HepG2 (cell line): ENCODE measurements around the gene BTAF1. TPM values are rescaled to one million over a fixed set of nuclear protein-coding genes. Genes with fewer than 3 reads are reported as not detected.

Experiments used
- ATAC-seq: fragments of 200-7000 bp; cut with Tn5 transposase; 3 replicates; pipeline ENCODE4 v1.9.1; 2020; ENCODE audit warnings: mild to moderate bottlenecking, moderate library complexity
- BruUV-seq: library from RNA; stranded (reverse); fragments of 400-500 nt; replicated peaks from 2 replicates; lab custom pipeline; 2021; lab: Mats Ljungman, UMichigan
- CTCF ChIA-PET: fragments of 300-600 bp; formaldehyde crosslinking; extraction: SDS; loops from one replicate; lab custom pipeline; 2021; ENCODE audit warnings: low total read pairs, inconsistent platforms, low intra/inter-chr PET ratio; lab: Yijun Ruan, JAX
- POLR2A ChIA-PET: fragments of 350-600 bp; sonication (Branson Sonifier 250); formaldehyde crosslinking; loops from one replicate; lab custom pipeline; 2020; ENCODE audit warnings: antibody characterized with exemption, inconsistent platforms; lab: Yijun Ruan, JAX
- DNase-seq: peaks from one replicate; pipeline ENCODE4 v3.0.0-alpha.2; 2015; ENCODE audit warnings: low spot score
- FAIRE-seq: peaks from 3 replicates; lab custom pipeline; 2011; peaks lifted over from hg19 to GRCh38; lab: Jason Lieb, UNC
- H2AFZ ChIP-seq: one replicate; pipeline ENCODE4 v1.6.1; 2011; ENCODE audit warnings: low read length, inconsistent platforms
- H3K27ac ChIP-seq: fragments of 300-600 bp; 3 replicates; pipeline ENCODE4 v1.8.0; 2011; ENCODE audit warnings: mixed run types, mild to moderate bottlenecking, mixed read lengths, low read length, inconsistent platforms; ENCODE audit not compliant: insufficient read depth; ENCODE audit errors: extremely low read length
- H3K27me3 ChIP-seq, 2 experiments: fragments of 200-600 bp in 1 of 2; 2 replicates in 1 of 2; 3 replicates in 1 of 2; pipeline versions ENCODE4 v1.6.0 to v1.8.0; 2011; ENCODE audit warnings: low read length in 2 of 2, mild to moderate bottlenecking in 2 of 2, moderate library complexity in 2 of 2, inconsistent platforms in 1 of 2; ENCODE audit not compliant: insufficient read depth in 2 of 2, control insufficient read depth in 1 of 2
- H3K36me3 ChIP-seq, 2 experiments: fragments of 200-600 bp in 1 of 2; replicated peaks in 1 of 2; 2 replicates in 1 of 2; 3 replicates in 1 of 2; pipeline versions ENCODE4 v1.5.1 to v1.8.0; 2011; ENCODE audit warnings: low read length in 2 of 2, inconsistent platforms in 1 of 2; ENCODE audit not compliant: insufficient read depth in 2 of 2, control insufficient read depth in 1 of 2
- H3K4me1 ChIP-seq: 2 replicates; pipeline ENCODE4 v1.5.1; 2012; ENCODE audit warnings: low read length, inconsistent platforms; ENCODE audit not compliant: insufficient read depth
- H3K4me2 ChIP-seq: 2 replicates; pipeline ENCODE4 v1.6.0; 2011; ENCODE audit warnings: low read depth, low read length, inconsistent platforms
- H3K4me3 ChIP-seq, 3 experiments: fragments of 200-600 bp in 1 of 3; sonication (generic), shearing (Covaris generic) in 1 of 3; replicated peaks in 1 of 3; 2 replicates each; pipeline ENCODE4 v1.5.1; 2011 to 2016; ENCODE audit warnings: low read length in 3 of 3, inconsistent platforms in 2 of 3, low read depth in 2 of 3, mild to moderate bottlenecking in 2 of 3, control low read depth in 1 of 3, mixed read lengths in 1 of 3; ENCODE audit not compliant: insufficient read depth in 1 of 3
- H3K79me2 ChIP-seq: one replicate; pipeline ENCODE4 v1.6.1; 2011; ENCODE audit warnings: low read length, inconsistent platforms; ENCODE audit not compliant: insufficient read depth
- H3K9ac ChIP-seq: 2 replicates; pipeline ENCODE4 v1.6.0; 2011; ENCODE audit warnings: mild to moderate bottlenecking, low read depth, low read length, inconsistent platforms; ENCODE audit not compliant: insufficient read depth
- H3K9me3 ChIP-seq: 2 replicates; pipeline ENCODE4 v1.5.1; 2012; ENCODE audit warnings: mild to moderate bottlenecking, low read length
- H4K20me1 ChIP-seq: 2 replicates; pipeline ENCODE4 v1.6.0; 2011; ENCODE audit warnings: inconsistent platforms, mild to moderate bottlenecking, low read length, moderate library complexity; ENCODE audit not compliant: insufficient read depth
- DPF2 ChIP-seq: sonication (generic); formaldehyde crosslinking; IDR thresholded peaks from 2 replicates; pipeline ENCODE4 v1.4.0; 2020; ENCODE audit warnings: mild to moderate bottlenecking, low read depth, missing genetic modification reagents, borderline replicate concordance
- ELK4 ChIP-seq: sonication (generic); formaldehyde crosslinking; IDR thresholded peaks from 2 replicates; pipeline ENCODE4 v1.9.0; 2021; ENCODE audit warnings: missing genetic modification reagents, borderline replicate concordance
- FOSL1 ChIP-seq: sonication (generic); formaldehyde crosslinking; IDR thresholded peaks from 2 replicates; pipeline ENCODE4 v1.9.0; 2021; ENCODE audit warnings: missing genetic modification reagents, borderline replicate concordance
- IKZF1 ChIP-seq: fragments of 450-650 bp; IDR thresholded peaks from 2 replicates; pipeline ENCODE4 v1.7.1; 2016
- MLLT10 ChIP-seq: sonication (generic); formaldehyde crosslinking; IDR thresholded peaks from 2 replicates; pipeline ENCODE4 v1.4.0; 2020; ENCODE audit warnings: missing genetic modification reagents
- PLRG1 ChIP-seq: fragments of 450-650 bp; conservative IDR thresholded peaks from 2 replicates; pipeline ENCODE4 v1.6.1; 2016
- RAD21 ChIP-seq: fragments of 450-650 bp; formaldehyde crosslinking; IDR thresholded peaks from 2 replicates; pipeline ENCODE4 v1.5.0; 2020; ENCODE audit warnings: mild to moderate bottlenecking
- ZBTB20 ChIP-seq: sonication (generic); formaldehyde crosslinking; IDR thresholded peaks from 2 replicates; pipeline ENCODE4 v1.8.1; 2023; ENCODE audit warnings: missing genetic modification reagents, low read depth, mild to moderate bottlenecking, borderline replicate concordance
- ZKSCAN8 ChIP-seq: IDR thresholded peaks from 2 replicates; pipeline ENCODE4 v1.6.1; 2016; ENCODE audit warnings: borderline replicate concordance, missing genetic modification reagents, missing compliant biosample characterization
- ZNF124 ChIP-seq: sonication (generic); formaldehyde crosslinking; IDR thresholded peaks from 2 replicates; pipeline ENCODE4 v1.4.0; 2020; ENCODE audit warnings: missing genetic modification reagents
- ZNF224 ChIP-seq: sonication (generic); formaldehyde crosslinking; IDR thresholded peaks from 2 replicates; pipeline ENCODE4 v1.5.0; 2020; ENCODE audit warnings: mild to moderate bottlenecking, missing genetic modification reagents
- ZNF263 ChIP-seq: sonication (generic); formaldehyde crosslinking; IDR thresholded peaks from 2 replicates; pipeline ENCODE4 v1.4.0; 2020; ENCODE audit warnings: missing genetic modification reagents
- ZNF564 ChIP-seq: sonication (generic); formaldehyde crosslinking; IDR thresholded peaks from 2 replicates; pipeline ENCODE4 v1.8.1; 2023; ENCODE audit warnings: mild to moderate bottlenecking, missing genetic modification reagents
- ZSCAN25 ChIP-seq: sonication (generic); formaldehyde crosslinking; IDR thresholded peaks from 2 replicates; pipeline ENCODE4 v1.8.0; 2022; ENCODE audit warnings: mild to moderate bottlenecking, missing genetic modification reagents
- WGBS: methylation state at CpG from one replicate; pipeline ENCODE4 v1.1.6; 2017; ENCODE audit warnings: low lambda C conversion rate; 5-methylcytosine and 5-hydroxymethylcytosine counted together
- in situ Hi-C: cut with HindIII; loops from 2 replicates; pipeline ENCODE4 v1.10.0; 2017; ENCODE audit warnings: low pct_unique_long_range_greater_than_20kb; ENCODE audit not compliant: extremely low pct_ligation_motif_present
- intact Hi-C: fragments of 100-400 bp; cut with micrococcal nuclease; formaldehyde crosslinking; loops from one replicate; pipeline ENCODE4 v1.10.0; 2022; ENCODE audit not compliant: unreplicated experiment
- polyA plus RNA-seq, 8 experiments: library from polyadenylated mRNA; depleted of rRNA in 3 of 8; stranded (reverse) in 7 of 8; unstranded in 1 of 8; fragments of >200 nt; fragmentation: Illumina TruSeq in 4 of 8; extraction: Trizol in 4 of 8; gene quantifications; 2 replicates each; pipeline versions ENCODE4 v1.2.1 to v1.2.3, GENCODE V29; 2011 to 2016; ENCODE audit warnings: low read depth in 4 of 8, missing spikeins in 1 of 8, mixed read lengths in 1 of 8; ENCODE audit not compliant: insufficient read depth in 1 of 8
- total RNA-seq, 5 experiments: library from RNA; depleted of rRNA; stranded (reverse); fragments of >200 nt; fragmentation: Illumina TruSeq; extraction: Trizol; gene quantifications; 2 replicates each; pipeline ENCODE4 v1.2.3, GENCODE V29; 2016; ENCODE audit warnings: low read depth in 1 of 5
- TF ChIP-seq, protein P1 (sequence below): sonication (generic); formaldehyde crosslinking; conservative IDR thresholded peaks from 2 replicates; pipeline ENCODE4 v1.4.0; 2020; ENCODE audit warnings: missing genetic modification reagents

BTAF1 gene
- total and polyA plus RNA-seq, 2 of the 13 experiments (the other 11 are each of a cell fraction or from before 2014, with no cell fraction given): 38.6 to 54.1 TPM

GRCh38 chr10:91879515-91880170 is 43.9 kb upstream of the BTAF1 start:
- ChIA-PET POLR2A (no interaction called here), CTCF (no interaction called here)
- Histone ChIP-seq H3K36me3 (no peaks in the 10 kb centered on the region), H3K27ac (no peak overlapping the region), H3K4me2 (no peak overlapping the region), H3K9ac (no peak overlapping the region), H2AFZ (no peak overlapping the region), H4K20me1 (no peaks in the 10 kb centered on the region), H3K4me3 (no peak overlapping the region), H3K79me2 (no peaks in the 10 kb centered on the region), H3K9me3 (no peaks in the 10 kb centered on the region), H3K27me3 (peaks cover 0 to 3% of the 10 kb centered on the region in 2 experiments; a peak in 1 of 5 replicates), H3K4me1 (peaks cover 27% of the 10 kb centered on the region)
- TF ChIP-seq ZKSCAN8 (CRISPR knock-in tag): 0 out of 2 replicates have a peak, but pooled peaks have one; percentile 66
- TF ChIP-seq IKZF1: no peak
- in situ Hi-C loops (no loop called here), intact Hi-C loops (no loop called here)
- no TSS peak for BruUV-seq
- DNase-seq (no peak), FAIRE-seq (no peak), ATAC-seq (no peak)
- WGBS: 19% methylated on average over 7 of the region's 7 CpGs

- Histone ChIP-seq H4K20me1 (no peaks in the 10 kb centered on the region), H3K9me3 (no peaks in the 10 kb centered on the region), H3K27me3 (peaks cover 0 to 3% of the 10 kb centered on the region in 2 experiments; a peak in 1 of 5 replicates), H3K27ac (no peak overlapping the region), H3K36me3 (no peaks in the 10 kb centered on the region), H3K9ac (no peak overlapping the region), H2AFZ (no peak overlapping the region), H3K79me2 (no peaks in the 10 kb centered on the region), H3K4me3 (no peak overlapping the region), H3K4me1 (peaks cover 31% of the 10 kb centered on the region), H3K4me2 (no peak overlapping the region)
- 5% methylated on average over 3 of the region's 3 CpGs for WGBS
- FAIRE-seq (no peak), ATAC-seq (peak; percentile 52; the same call in 2 of the 3 replicates), DNase-seq (no peak)
- in situ Hi-C loops (no loop called here), intact Hi-C loops (no loop called here)
- POLR2A ChIA-PET: no interaction called here
- no peak for TF ChIP-seq ZNF263 (CRISPR knock-in tag)
- TF ChIP-seq RAD21 (CRISPR knock-in tag): no peak
- no peak for TF ChIP-seq ZNF224 (CRISPR knock-in tag)
- no peak for TF ChIP-seq MLLT10 (CRISPR knock-in tag)
- TF ChIP-seq PLRG1: no peak
- TF ChIP-seq FOSL1 (CRISPR knock-in tag): no peak
- no peak for TF ChIP-seq ELK4 (CRISPR knock-in tag)
- TF ChIP-seq ZNF564 (CRISPR knock-in tag): no peak
- TF ChIP-seq ZBTB20 (CRISPR knock-in tag): no peak
- TF ChIP-seq ZSCAN25 (CRISPR knock-in tag): no peak
- no peak for TF ChIP-seq ZNF124
- TF ChIP-seq DPF2 (CRISPR knock-in tag): no peak
- TF ChIP-seq, protein P1, sequence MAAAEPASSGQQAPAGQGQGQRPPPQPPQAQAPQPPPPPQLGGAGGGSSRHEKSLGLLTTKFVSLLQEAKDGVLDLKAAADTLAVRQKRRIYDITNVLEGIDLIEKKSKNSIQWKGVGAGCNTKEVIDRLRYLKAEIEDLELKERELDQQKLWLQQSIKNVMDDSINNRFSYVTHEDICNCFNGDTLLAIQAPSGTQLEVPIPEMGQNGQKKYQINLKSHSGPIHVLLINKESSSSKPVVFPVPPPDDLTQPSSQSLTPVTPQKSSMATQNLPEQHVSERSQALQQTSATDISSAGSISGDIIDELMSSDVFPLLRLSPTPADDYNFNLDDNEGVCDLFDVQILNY: no peak
- CTCF ChIA-PET: no interaction called here
- no TSS peak for BruUV-seq
Measured at GRCh38 chr10:91880310-91880709, 43.3 kb upstream of the BTAF1 start.
